H1 (cell line): ENCODE measurements around the gene SAG. TPM values are rescaled to one million over a fixed set of nuclear protein-coding genes. Genes with fewer than 3 reads are reported as not detected.

Source experiments
- CTCF ChIA-PET: fragments of 300-600 bp; sonication (Branson Sonifier 250); formaldehyde crosslinking; loops from one replicate; lab custom pipeline; 2021; ENCODE audit not compliant: partially characterized antibody; lab: Charles Lee
- POLR2A ChIA-PET: fragments of 300-600 bp; sonication (Branson Sonifier 250); formaldehyde crosslinking; loops from one replicate; lab custom pipeline; 2021; ENCODE audit warnings: inconsistent platforms; ENCODE audit not compliant: partially characterized antibody; lab: Charles Lee
- DNase-seq, 2 experiments: peaks; one replicate each; pipeline versions ENCODE4 v3.0.0 to v3.0.0-alpha.2; 2010 to 2022; ENCODE audit warnings: low spot score in 2 of 2, low read depth in 1 of 2, mixed read lengths in 1 of 2
- FAIRE-seq: peaks from 2 replicates; lab custom pipeline; 2011; peaks lifted over from hg19 to GRCh38; lab: Jason Lieb, UNC
- H2AFZ ChIP-seq: 2 replicates; pipeline ENCODE4 v1.8.1; 2012; ENCODE audit warnings: low read length, inconsistent platforms
- H2AK5ac ChIP-seq: 2 replicates; pipeline ENCODE4 v1.6.1; 2013; ENCODE audit warnings: low read depth, low read length
- H2BK120ac ChIP-seq: replicated peaks from 2 replicates; pipeline ENCODE3; 2013; ENCODE audit warnings: low read depth, low read length, inconsistent platforms
- H2BK12ac ChIP-seq: 2 replicates; pipeline ENCODE4 v1.6.1; 2013; ENCODE audit warnings: low read depth, low read length
- H2BK15ac ChIP-seq: 2 replicates; pipeline ENCODE4 v1.6.1; 2013; ENCODE audit warnings: low read length
- H2BK20ac ChIP-seq: 2 replicates; pipeline ENCODE4 v1.6.1; 2013; ENCODE audit warnings: low read length
- H2BK5ac ChIP-seq: 2 replicates; pipeline ENCODE4 v1.6.1; 2013; ENCODE audit warnings: low read depth, low read length
- H3K14ac ChIP-seq: 2 replicates; pipeline ENCODE4 v1.6.1; 2013; ENCODE audit warnings: inconsistent platforms; ENCODE audit not compliant: insufficient read length
- H3K18ac ChIP-seq: 2 replicates; pipeline ENCODE4 v1.6.1; 2013; ENCODE audit warnings: low read length; ENCODE audit errors: extremely low read depth
- H3K23ac ChIP-seq: 2 replicates; pipeline ENCODE4 v1.6.1; 2013; ENCODE audit warnings: inconsistent platforms; ENCODE audit not compliant: insufficient read length
- H3K23me2 ChIP-seq: 2 replicates; pipeline ENCODE4 v1.6.1; 2013; ENCODE audit warnings: low read depth, low read length
- H3K27ac ChIP-seq: 2 replicates; pipeline ENCODE4 v1.6.1; 2011; ENCODE audit warnings: low read depth, low read length, inconsistent platforms
- H3K27me3 ChIP-seq, 4 experiments: replicated peaks in 1 of 4; 1 replicate in 1 of 4; 2 replicates in 3 of 4; pipeline versions ENCODE4 v1.6.1 to v1.8.1; 2011 to 2013; ENCODE audit warnings: low read length in 3 of 4, mild to moderate bottlenecking in 3 of 4, inconsistent platforms in 2 of 4, mixed read lengths in 2 of 4, moderate library complexity in 1 of 4; ENCODE audit not compliant: control insufficient read depth in 3 of 4, insufficient read depth in 3 of 4; ENCODE audit errors: extremely low read depth in 1 of 4
- H3K36me3 ChIP-seq, 4 experiments: 2 replicates each; pipeline versions ENCODE4 v1.6.1 to v1.8.1; 2011 to 2013; ENCODE audit warnings: mild to moderate bottlenecking in 4 of 4, low read length in 3 of 4, moderate library complexity in 2 of 4, control low read depth in 1 of 4, inconsistent platforms in 1 of 4; ENCODE audit not compliant: insufficient read depth in 4 of 4, control insufficient read depth in 2 of 4
- H3K4ac ChIP-seq: replicated peaks from 2 replicates; pipeline ENCODE3; 2013; ENCODE audit warnings: low read length, low read depth, mixed read lengths, inconsistent platforms; ENCODE audit not compliant: insufficient read length
- H3K4me1 ChIP-seq, 4 experiments: replicated peaks in 1 of 4; 1 replicate in 1 of 4; 2 replicates in 3 of 4; pipeline versions ENCODE4 v1.6.1 to v1.8.1; 2011 to 2013; ENCODE audit warnings: low read length in 3 of 4, inconsistent platforms in 2 of 4, mixed read lengths in 1 of 4; ENCODE audit not compliant: insufficient read depth in 4 of 4, control insufficient read depth in 3 of 4
- H3K4me2 ChIP-seq, 2 experiments: 2 replicates each; pipeline versions ENCODE4 v1.6.1 to v1.8.1; 2011 to 2013; ENCODE audit warnings: low read depth in 2 of 2, low read length in 2 of 2, control low read depth in 1 of 2, inconsistent platforms in 1 of 2, mild to moderate bottlenecking in 1 of 2; ENCODE audit not compliant: insufficient read depth in 1 of 2
- H3K4me3 ChIP-seq, 4 experiments: fragments of 200-600, 300-600 bp in 1 of 4; sonication (generic), shearing (Covaris generic), sonication (Bioruptor Twin) in 1 of 4; 2 replicates each; pipeline versions ENCODE4 v1.5.1 to v1.8.1; 2011 to 2016; ENCODE audit warnings: low read length in 4 of 4, low read depth in 3 of 4, control low read depth in 2 of 4, inconsistent platforms in 2 of 4, mild to moderate bottlenecking in 2 of 4, mixed read lengths in 1 of 4, moderate library complexity in 1 of 4; ENCODE audit not compliant: insufficient read depth in 2 of 4; ENCODE audit errors: extremely low read depth in 1 of 4
- H3K56ac ChIP-seq: replicated peaks from 2 replicates; pipeline ENCODE3; 2013; ENCODE audit warnings: low read depth, mild to moderate bottlenecking, mixed read lengths, low read length, inconsistent platforms; ENCODE audit not compliant: insufficient read length
- H3K79me1 ChIP-seq: 2 replicates; pipeline ENCODE4 v1.6.1; 2013; ENCODE audit warnings: low read depth, low read length, control low read depth
- H3K79me2 ChIP-seq, 2 experiments: 2 replicates each; pipeline versions ENCODE4 v1.6.1 to v1.8.1; 2012 to 2013; ENCODE audit warnings: low read length in 2 of 2, mild to moderate bottlenecking in 2 of 2, inconsistent platforms in 1 of 2; ENCODE audit not compliant: insufficient read depth in 2 of 2, control insufficient read depth in 1 of 2
- H3K9ac ChIP-seq, 4 experiments: replicated peaks in 1 of 4; 1 replicate in 1 of 4; 2 replicates in 3 of 4; pipeline versions ENCODE4 v1.6.1 to v1.8.1; 2011 to 2013; ENCODE audit warnings: low read depth in 3 of 4, low read length in 3 of 4, control low read depth in 2 of 4, mild to moderate bottlenecking in 2 of 4, moderate library complexity in 2 of 4, inconsistent platforms in 1 of 4; ENCODE audit errors: extremely low read depth in 1 of 4
- H3K9me3 ChIP-seq, 2 experiments: 2 replicates each; pipeline versions ENCODE4 v1.6.1 to v1.8.1; 2012 to 2013; ENCODE audit warnings: mild to moderate bottlenecking in 2 of 2, moderate library complexity in 2 of 2, control low read depth in 1 of 2, inconsistent platforms in 1 of 2, low read depth in 1 of 2, low read length in 1 of 2, mixed read lengths in 1 of 2; ENCODE audit not compliant: insufficient read depth in 2 of 2
- H4K20me1 ChIP-seq, 2 experiments: replicated peaks in 1 of 2; 2 replicates each; pipeline versions ENCODE3 to v1.8.1; 2011 to 2013; ENCODE audit warnings: inconsistent platforms in 2 of 2, low read length in 2 of 2, mild to moderate bottlenecking in 1 of 2; ENCODE audit not compliant: insufficient read depth in 2 of 2, control insufficient read depth in 1 of 2
- H4K5ac ChIP-seq: 2 replicates; pipeline ENCODE4 v1.6.1; 2013; ENCODE audit warnings: low read length, low read depth, mixed read lengths, inconsistent platforms; ENCODE audit not compliant: insufficient read length
- H4K8ac ChIP-seq: 2 replicates; pipeline ENCODE4 v1.8.0; 2013; ENCODE audit warnings: mild to moderate bottlenecking, moderate library complexity, low read length, inconsistent platforms; ENCODE audit not compliant: insufficient read depth; ENCODE audit errors: extremely low read depth
- H4K91ac ChIP-seq: replicated peaks from 2 replicates; pipeline ENCODE3; 2013; ENCODE audit warnings: low read length, mixed read lengths, inconsistent platforms; ENCODE audit not compliant: insufficient read length
- CTCF ChIP-seq, 3 experiments: IDR thresholded peaks; 1 replicate in 2 of 3; 2 replicates in 1 of 3; pipeline versions ENCODE4 v1.5.1 to v1.6.1; 2011; ENCODE audit warnings: low read length in 3 of 3, mild to moderate bottlenecking in 3 of 3, inconsistent platforms in 2 of 3, low read depth in 1 of 3, moderate library complexity in 1 of 3; ENCODE audit not compliant: insufficient read depth in 1 of 3; ENCODE audit errors: control extremely low read depth in 1 of 3
- E2F6 ChIP-seq: IDR thresholded peaks from 2 replicates; pipeline ENCODE4 v1.6.1; 2012; ENCODE audit warnings: inconsistent platforms
- RAD21 ChIP-seq, 2 experiments: IDR thresholded peaks in 1 of 2; conservative IDR thresholded peaks in 1 of 2; 2 replicates each; pipeline ENCODE4 v1.6.1; 2011; ENCODE audit warnings: low read depth in 2 of 2, low read length in 2 of 2, improper control_type of control experiment in 1 of 2, inconsistent platforms in 1 of 2, mild to moderate bottlenecking in 1 of 2, moderate library complexity in 1 of 2
- WGBS, 2 experiments: shearing (Covaris generic) in 1 of 2; methylation state at CpG; one replicate each; pipeline versions ENCODE4 v1.1.6 to v1.1.7; 2013 to 2015; ENCODE audit warnings: low lambda C conversion rate in 2 of 2, mixed read lengths in 2 of 2, inconsistent platforms in 1 of 2, low coverage in 1 of 2, missing lambda C conversion rate in 1 of 2; ENCODE audit not compliant: insufficient replicate concordance in 2 of 2, insufficient coverage in 1 of 2, insufficient read length in 1 of 2; ENCODE audit errors: extremely low coverage in 1 of 2, missing lambda C conversion rate in 1 of 2; 5-methylcytosine and 5-hydroxymethylcytosine counted together
- polyA plus RNA-seq, 7 experiments: library from polyadenylated mRNA; depleted of rRNA in 3 of 7; stranded (reverse) in 5 of 7; unstranded in 2 of 7; fragments of >200 nt in 5 of 7; fragments of 200-250 nt in 2 of 7; gene quantifications; 1 replicate in 5 of 7; 2 replicates in 1 of 7; 4 replicates in 1 of 7; pipeline versions ENCODE4 v1.2.1 to v1.2.3, GENCODE V29; 2011 to 2013; ENCODE audit warnings: missing spikeins in 2 of 7, mixed read lengths in 2 of 7
- total RNA-seq: library from RNA; stranded (reverse); fragmentation: NEBNext Ultra II Directional; extraction: Animal tissue kit (Norgen Biotek cat#: 25700); gene quantifications from 2 replicates; pipeline ENCODE4 v1.2.1, GENCODE V29; 2021

SAG gene
- total and polyA plus RNA-seq, 2 of the 8 experiments (the other 6 are each of a cell fraction or from before 2014, with no cell fraction given), result not detected

GRCh38 chr2:233303252-233303651, 4.4 kb upstream of the SAG start:
- Histone ChIP-seq H2BK5ac (no peak overlapping the region), H4K5ac (no peak overlapping the region), H2AFZ (no peak overlapping the region), H3K27me3 (no peaks in the 10 kb centered on the region), H2BK120ac (no peak overlapping the region), H3K79me1 (no peaks in the 10 kb centered on the region), H3K18ac (no peak overlapping the region), H2BK20ac (no peak overlapping the region), H3K79me2 (no peaks in the 10 kb centered on the region), H3K14ac (no peak overlapping the region), H3K23ac (no peak overlapping the region), H3K56ac (no peak overlapping the region), H3K23me2 (no peaks in the 10 kb centered on the region), H4K8ac (no peak overlapping the region), H3K4me3 (no peak overlapping the region), H3K4ac (no peak overlapping the region), H3K36me3 (no peaks in the 10 kb centered on the region), H3K27ac (no peak overlapping the region), H2BK15ac (no peak overlapping the region), H4K20me1 (no peaks in the 10 kb centered on the region), H3K9me3 (no peaks in the 10 kb centered on the region), H3K9ac (no peak overlapping the region), H2BK12ac (no peak overlapping the region), H3K4me2 (no peak overlapping the region), H2AK5ac (no peak overlapping the region), H3K4me1 (no peaks in the 10 kb centered on the region), H4K91ac (no peak overlapping the region)
- ChIA-PET POLR2A (interaction anchor here (0.6 kb wide), 1 partner anchor 164 kb away, joined by 3 read pairs; no protein-coding TSS in a partner anchor), CTCF (interaction anchor here (0.6 to 1.8 kb wide), 7 partner anchors 10 to 518 kb away, joined by 3 to 6 read pairs (median 3); no protein-coding TSS in a partner anchor)
- DNase-seq (peak in 1 of 2 experiments; percentile 17), FAIRE-seq (no peak)
- WGBS, 2 experiments, result 92% methylated on average over 3 of the region's 3 CpGs; no CpG with 5 or more reads in 1 of the 2 experiments
- TF ChIP-seq E2F6 (no peak), CTCF (IDR thresholded peaks at IDR 0.05; ENCODE audit: control extremely low read depth in 1 of 3, insufficient read depth in 1 of 3, low read depth in 1 of 3, low read length in 3 of 3) (peak in 2 of 3 experiments; percentile 4 to 13; a peak in 2 of 4 replicates), RAD21 (IDR thresholded peaks at IDR 0.05 in 1 of 2, conservative IDR thresholded peaks at IDR 0.05 in 1 of 2; ENCODE audit: low read depth in 2 of 2, low read length in 2 of 2) (peak; percentile 37 to 47)
